PC-3 (cell line): ENCODE measurements around the gene TCAP. TPM values are rescaled to one million over a fixed set of nuclear protein-coding genes. Genes with fewer than 3 reads are reported as not detected.

ENCODE experiments used
- total RNA-seq: library from RNA; depleted of rRNA; stranded (reverse); fragments of >200 nt; gene quantifications from 2 replicates; pipeline ENCODE4 v1.2.3, GENCODE V29; 2014; rRNA removed

TCAP gene
- total RNA-seq, 1 experiment from 2014 or later, result 0.51 TPM

Other genes starting within 250 kb of the TCAP start
- 19.1 and 27.0 TPM in 2 replicates for gene MED1, start 214.1 kb upstream of the TCAP start, total RNA-seq
- gene CDK12, start 203.9 kb upstream of the TCAP start, total RNA-seq, result 30.4 and 39.2 TPM in 2 replicates
- gene NEUROD2, start 57.4 kb upstream of the TCAP start, total RNA-seq, result not detected in 2 replicates
- 2.9 and 3.1 TPM in 2 replicates for gene PPP1R1B, start 38.4 kb upstream of the TCAP start, total RNA-seq
- 30.5 and 56.4 TPM in 2 replicates for gene STARD3, start 28.2 kb upstream of the TCAP start, total RNA-seq
- gene PNMT, start 3.1 kb downstream of the TCAP start, total RNA-seq, result 1.2 and 1.4 TPM in 2 replicates
- gene PGAP3, start 22.7 kb downstream of the TCAP start, total RNA-seq, result 5.9 and 10.3 TPM in 2 replicates
- gene ERBB2, start 34.7 kb downstream of the TCAP start, total RNA-seq, result 36.2 and 57.1 TPM in 2 replicates
- 52.0 and 57.8 TPM in 2 replicates for gene MIEN1, start 65.2 kb downstream of the TCAP start, total RNA-seq
- gene GRB7, start 72.6 kb downstream of the TCAP start, total RNA-seq, result 21.2 and 31.3 TPM in 2 replicates
- gene IKZF3, start 199.0 kb downstream of the TCAP start, total RNA-seq, result under 0.01 TPM in 1 of 2 replicates, not detected in the other
- gene ZPBP2, start 202.9 kb downstream of the TCAP start, total RNA-seq, result not detected in 2 replicates